Activated naive CD8-positive, alpha-beta T cell treated with anti-CD3 and anti-CD28 coated beads, Interleukin-2, amount 10 ng/mL, durations not matched to agents 7 days and 5 days (primary cell): Measurements from ENCODE around the gene TBK1. TPM values are rescaled to one million over a fixed set of nuclear protein-coding genes. Genes with fewer than 3 reads are reported as not detected.

Source experiments
- ATAC-seq: fragments of 150-1000 bp; cut with Tn5 transposase; one replicate; pipeline ENCODE4 v1.10.0; 2021; ENCODE audit warnings: low read depth, moderate library complexity
- POLR2A ChIA-PET: fragments of 350-600 bp; sonication (Branson Sonifier 250); formaldehyde crosslinking; loops from one replicate; lab custom pipeline; 2021; ENCODE audit warnings: antibody characterized with exemption; lab: Charles Lee
- DNase-seq: peaks from one replicate; pipeline ENCODE4 v3.0.0; 2021
- H3K27ac Mint-ChIP-seq: one replicate; pipeline ENCODE4 v1.8.0; 2022; ENCODE audit warnings: mild to moderate bottlenecking, mixed read lengths
- H3K27me3 Mint-ChIP-seq: one replicate; pipeline ENCODE4 v1.8.0; 2022; ENCODE audit warnings: mild to moderate bottlenecking, moderate library complexity, mixed read lengths
- H3K36me3 Mint-ChIP-seq: one replicate; pipeline ENCODE4 v1.8.0; 2021; ENCODE audit warnings: mild to moderate bottlenecking, mixed read lengths
- H3K4me1 Mint-ChIP-seq: one replicate; pipeline ENCODE4 v1.8.0; 2021; ENCODE audit warnings: mixed read lengths
- H3K4me3 Mint-ChIP-seq: one replicate; pipeline ENCODE4 v1.8.0; 2022; ENCODE audit warnings: mild to moderate bottlenecking, moderate library complexity, mixed read lengths
- H3K9me3 Mint-ChIP-seq: one replicate; pipeline ENCODE4 v1.8.0; 2021; ENCODE audit warnings: mixed read lengths
- total RNA-seq, 2 experiments: library from RNA; stranded (reverse); gene quantifications; one replicate each; pipeline ENCODE4 v1.2.3, GENCODE V29; 2021

The TBK1 gene
- total RNA-seq, 2 experiments from 2014 or later: 25.2 to 29.8 TPM

DNA sequence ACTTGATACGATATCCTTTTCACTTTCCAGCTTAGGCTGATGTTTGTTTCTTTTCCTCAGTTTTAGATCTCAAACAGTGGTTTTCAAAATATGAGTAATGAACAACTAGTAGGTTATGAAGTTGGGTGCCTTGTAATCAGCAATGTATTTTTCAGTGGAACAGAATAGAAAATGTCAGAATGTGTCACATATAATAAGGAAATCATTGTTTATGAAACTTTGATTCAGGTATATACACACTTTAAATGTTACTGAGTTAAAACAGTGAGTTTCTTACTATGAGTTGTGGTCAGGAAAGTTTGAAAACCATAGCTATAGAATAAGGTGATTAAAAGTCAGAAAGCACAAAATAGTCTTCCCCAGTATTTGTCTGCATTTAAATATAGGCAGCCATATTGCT is 39.8 kb downstream of the TBK1 start:
- peaks cover 38% of the 10 kb centered on the region for H3K36me3 Mint-ChIP-seq
- no peak for ATAC-seq
- POLR2A ChIA-PET: no interaction called here
- DNase-seq: no peak
- H3K27ac Mint-ChIP-seq: no peak overlapping the region
- no peaks in the 10 kb centered on the region for H3K27me3 Mint-ChIP-seq
- H3K4me1 Mint-ChIP-seq: peaks cover 12% of the 10 kb centered on the region
- no peak overlapping the region for H3K4me3 Mint-ChIP-seq
- H3K9me3 Mint-ChIP-seq: no peaks in the 10 kb centered on the region

DNA sequence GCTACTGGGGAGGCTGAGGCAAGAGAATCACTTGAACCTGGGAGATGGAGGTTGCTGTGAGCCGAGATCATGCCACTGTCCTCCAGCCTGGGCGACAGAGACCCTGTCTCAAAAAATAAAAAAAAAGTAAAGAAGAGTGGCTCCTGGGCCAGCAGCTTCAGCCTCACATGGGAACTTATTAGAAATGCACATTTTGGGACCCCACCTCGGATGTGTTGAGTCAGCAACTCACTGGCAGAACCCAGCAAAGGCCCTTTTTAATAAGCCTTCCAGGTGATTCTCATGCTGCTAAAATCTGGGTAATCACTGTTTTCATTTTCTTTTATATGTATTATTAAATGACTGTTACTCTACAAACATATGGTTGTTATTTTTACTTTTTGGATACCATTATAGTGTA is 41.6 kb downstream of the TBK1 start:
- POLR2A ChIA-PET: no interaction called here
- Mint-ChIP-seq H3K4me3 (no peak overlapping the region), H3K36me3 (peaks cover 42% of the 10 kb centered on the region), H3K9me3 (no peaks in the 10 kb centered on the region), H3K4me1 (peaks cover 12% of the 10 kb centered on the region), H3K27ac (no peak overlapping the region), H3K27me3 (no peaks in the 10 kb centered on the region)
- DNase-seq (no peak), ATAC-seq (no peak)

DNA sequence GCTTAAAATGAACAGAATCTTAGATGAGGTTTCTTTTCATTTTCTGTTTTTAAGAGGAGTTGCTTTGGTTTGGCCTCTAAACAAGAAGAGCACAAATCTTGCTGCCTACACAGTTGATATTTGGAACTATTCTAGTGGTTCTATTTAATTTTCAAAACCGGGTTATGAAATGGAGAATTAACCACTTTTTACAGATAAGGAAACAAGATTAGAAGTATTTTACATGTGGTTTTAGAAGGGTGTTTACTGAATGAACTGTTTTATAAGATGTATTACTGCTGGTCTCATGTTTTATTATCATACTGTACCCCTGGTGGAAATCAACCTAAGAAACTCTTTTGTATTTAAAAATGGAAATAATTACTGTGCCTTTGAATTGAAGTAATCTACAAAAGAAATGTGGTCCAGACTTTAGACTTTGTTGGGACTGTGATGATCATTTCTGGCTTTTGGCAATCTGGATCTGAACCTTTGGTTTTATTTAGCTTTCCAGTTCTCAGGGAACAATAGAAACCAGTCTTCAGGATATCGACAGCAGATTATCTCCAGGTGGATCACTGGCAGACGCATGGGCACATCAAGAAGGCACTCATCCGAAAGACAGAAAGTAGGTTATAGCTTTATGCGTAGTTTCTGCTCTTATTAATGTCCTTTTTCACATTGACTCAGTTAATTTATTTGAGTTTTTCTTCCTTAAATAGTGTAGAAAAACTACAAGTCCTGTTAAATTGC is 43.2 kb downstream of the TBK1 start:
- H3K27ac Mint-ChIP-seq: no peak overlapping the region
- H3K27me3 Mint-ChIP-seq: no peaks in the 10 kb centered on the region
- no peak overlapping the region for H3K4me3 Mint-ChIP-seq
- H3K9me3 Mint-ChIP-seq: no peaks in the 10 kb centered on the region
- H3K4me1 Mint-ChIP-seq: peaks cover 8% of the 10 kb centered on the region
- DNase-seq: no peak
- POLR2A ChIA-PET: no interaction called here
- no peak for ATAC-seq
- peaks cover 41% of the 10 kb centered on the region for H3K36me3 Mint-ChIP-seq

DNA sequence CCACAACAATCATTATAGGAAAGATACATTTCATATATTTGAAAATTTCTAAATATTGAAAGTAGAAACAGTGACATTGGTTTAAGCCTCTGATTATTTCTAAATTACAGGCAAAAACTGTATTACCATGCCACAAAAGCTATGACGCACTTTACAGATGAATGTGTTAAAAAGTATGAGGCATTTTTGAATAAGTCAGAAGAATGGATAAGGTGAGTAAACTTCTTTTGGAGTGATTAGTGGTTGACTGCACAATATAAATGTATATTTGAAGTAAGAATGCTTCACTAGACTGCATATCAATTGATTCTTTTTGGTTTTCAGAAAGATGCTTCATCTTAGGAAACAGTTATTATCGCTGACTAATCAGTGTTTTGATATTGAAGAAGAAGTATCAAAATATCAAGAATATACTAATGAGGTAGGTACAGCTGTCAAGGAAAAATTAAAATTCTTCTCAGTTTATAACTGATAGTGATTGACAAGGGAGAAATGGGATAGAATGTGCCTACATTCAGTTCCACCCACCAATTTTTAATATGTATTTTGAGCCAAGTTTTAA is 45.0 kb downstream of the TBK1 start:
- DNase-seq: no peak
- no peaks in the 10 kb centered on the region for H3K27me3 Mint-ChIP-seq
- peaks cover 6% of the 10 kb centered on the region for H3K4me1 Mint-ChIP-seq
- H3K4me3 Mint-ChIP-seq: no peak overlapping the region
- POLR2A ChIA-PET: no interaction called here
- no peaks in the 10 kb centered on the region for H3K9me3 Mint-ChIP-seq
- no peak overlapping the region for H3K27ac Mint-ChIP-seq
- peaks cover 40% of the 10 kb centered on the region for H3K36me3 Mint-ChIP-seq
- ATAC-seq: no peak

DNA sequence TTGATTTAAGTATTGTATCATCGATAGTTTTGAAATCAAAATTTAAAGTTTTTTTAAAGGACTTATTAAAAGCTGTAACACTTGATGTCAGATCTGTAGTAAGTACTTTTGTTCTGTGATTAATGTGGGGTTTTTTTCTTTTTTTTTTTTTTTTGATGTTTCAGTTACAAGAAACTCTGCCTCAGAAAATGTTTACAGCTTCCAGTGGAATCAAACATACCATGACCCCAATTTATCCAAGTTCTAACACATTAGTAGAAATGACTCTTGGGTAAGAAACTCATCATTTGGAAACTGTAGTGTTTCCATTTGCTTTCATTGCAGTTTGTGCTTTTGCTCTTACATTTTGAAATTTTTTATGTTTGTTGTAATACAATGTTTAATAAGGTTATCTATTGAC is 45.6 kb downstream of the TBK1 start:
- POLR2A ChIA-PET: interaction anchor here (0.6 kb wide), 1 partner anchor 198 kb away, joined by 3 read pairs; no protein-coding TSS in a partner anchor
- no peak for ATAC-seq
- DNase-seq: no peak
- Mint-ChIP-seq H3K27ac (no peak overlapping the region), H3K4me1 (peaks cover 6% of the 10 kb centered on the region), H3K36me3 (peaks cover 40% of the 10 kb centered on the region), H3K9me3 (no peaks in the 10 kb centered on the region), H3K4me3 (no peak overlapping the region), H3K27me3 (no peaks in the 10 kb centered on the region)

DNA sequence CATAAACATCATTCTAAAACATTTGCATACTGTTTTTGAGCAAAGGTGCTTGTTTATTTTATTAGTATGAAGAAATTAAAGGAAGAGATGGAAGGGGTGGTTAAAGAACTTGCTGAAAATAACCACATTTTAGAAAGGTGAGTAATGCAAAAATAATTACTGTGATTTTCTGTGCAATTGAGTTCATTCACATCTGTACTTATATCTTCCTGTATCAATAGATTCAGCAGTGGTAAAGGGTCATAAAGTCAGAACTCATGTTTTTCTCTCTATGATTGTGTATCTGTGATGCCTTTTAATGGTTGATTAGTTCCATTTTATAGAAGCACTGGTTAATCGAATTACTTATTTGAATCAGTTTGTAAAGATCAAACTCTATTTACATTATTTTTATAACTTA is 46.0 kb downstream of the TBK1 start:
- Mint-ChIP-seq H3K36me3 (peaks cover 43% of the 10 kb centered on the region), H3K4me3 (no peak overlapping the region), H3K27ac (no peak overlapping the region), H3K27me3 (no peaks in the 10 kb centered on the region), H3K4me1 (peaks cover 6% of the 10 kb centered on the region), H3K9me3 (no peaks in the 10 kb centered on the region)
- DNase-seq (no peak), ATAC-seq (no peak)
- POLR2A ChIA-PET: interaction anchor here (0.6 kb wide), 1 partner anchor 198 kb away, joined by 3 read pairs; no protein-coding TSS in a partner anchor

DNA sequence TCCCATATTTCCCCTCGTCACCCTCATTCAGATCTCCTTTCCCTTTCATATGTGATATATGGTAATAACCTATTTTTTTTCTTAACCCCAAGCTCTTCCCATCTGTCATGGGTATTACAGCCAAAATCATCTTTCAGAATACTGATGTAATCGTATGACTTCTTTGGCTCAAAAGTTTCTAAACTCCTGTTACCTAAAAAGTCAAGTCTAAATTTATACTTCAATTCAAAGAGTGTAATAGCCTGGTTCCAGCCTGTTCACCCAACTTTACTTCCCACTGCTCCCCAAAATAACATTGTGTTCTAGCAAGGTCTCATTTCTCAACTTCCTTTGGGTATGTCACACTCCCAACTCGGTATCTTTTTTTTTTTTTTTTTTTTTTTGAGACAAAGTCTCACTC is 48.5 kb downstream of the TBK1 start:
- peaks cover 36% of the 10 kb centered on the region for H3K36me3 Mint-ChIP-seq
- H3K4me1 Mint-ChIP-seq: no peaks in the 10 kb centered on the region
- DNase-seq (no peak), ATAC-seq (no peak)
- no peak overlapping the region for H3K27ac Mint-ChIP-seq
- POLR2A ChIA-PET: no interaction called here
- H3K27me3 Mint-ChIP-seq: no peaks in the 10 kb centered on the region
- H3K9me3 Mint-ChIP-seq: no peaks in the 10 kb centered on the region
- no peak overlapping the region for H3K4me3 Mint-ChIP-seq

DNA sequence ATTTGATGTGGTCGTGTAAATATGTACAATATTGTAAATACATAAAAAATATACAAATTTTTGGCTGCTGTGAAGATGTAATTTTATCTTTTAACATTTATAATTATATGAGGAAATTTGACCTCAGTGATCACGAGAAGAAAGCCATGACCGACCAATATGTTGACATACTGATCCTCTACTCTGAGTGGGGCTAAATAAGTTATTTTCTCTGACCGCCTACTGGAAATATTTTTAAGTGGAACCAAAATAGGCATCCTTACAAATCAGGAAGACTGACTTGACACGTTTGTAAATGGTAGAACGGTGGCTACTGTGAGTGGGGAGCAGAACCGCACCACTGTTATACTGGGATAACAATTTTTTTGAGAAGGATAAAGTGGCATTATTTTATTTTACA is 49.6 kb downstream of the TBK1 start:
- ATAC-seq: no peak
- no peaks in the 10 kb centered on the region for H3K27me3 Mint-ChIP-seq
- H3K27ac Mint-ChIP-seq: no peak overlapping the region
- no peaks in the 10 kb centered on the region for H3K4me1 Mint-ChIP-seq
- DNase-seq: no peak
- no peak overlapping the region for H3K4me3 Mint-ChIP-seq
- H3K36me3 Mint-ChIP-seq: peaks cover 35% of the 10 kb centered on the region
- POLR2A ChIA-PET: no interaction called here
- no peaks in the 10 kb centered on the region for H3K9me3 Mint-ChIP-seq

DNA sequence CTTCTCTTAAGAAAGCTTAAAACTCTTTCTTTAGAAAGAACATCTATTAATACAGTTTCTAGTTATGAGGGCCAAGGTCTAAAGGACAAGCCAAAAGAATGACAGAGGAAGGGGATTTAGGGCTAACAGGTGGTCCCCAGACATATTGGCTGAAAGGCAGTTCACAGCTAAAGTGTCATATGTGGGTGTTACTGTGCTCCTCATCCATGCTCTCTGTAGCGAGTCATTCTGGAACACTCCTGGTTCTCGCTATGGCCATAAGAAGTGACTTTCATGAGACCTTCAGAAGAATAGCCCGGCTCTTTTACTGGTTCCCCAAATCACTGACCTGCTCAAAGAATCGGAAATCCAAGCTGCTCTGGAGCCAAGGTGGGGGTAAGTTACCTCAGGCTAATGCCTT is 55.0 kb downstream of the TBK1 start:
- POLR2A ChIA-PET: no interaction called here
- Mint-ChIP-seq H3K4me1 (no peaks in the 10 kb centered on the region), H3K4me3 (no peak overlapping the region), H3K36me3 (peaks cover 6% of the 10 kb centered on the region), H3K27me3 (no peaks in the 10 kb centered on the region), H3K9me3 (no peaks in the 10 kb centered on the region), H3K27ac (no peak overlapping the region)
- no peak for DNase-seq
- no peak for ATAC-seq

DNA sequence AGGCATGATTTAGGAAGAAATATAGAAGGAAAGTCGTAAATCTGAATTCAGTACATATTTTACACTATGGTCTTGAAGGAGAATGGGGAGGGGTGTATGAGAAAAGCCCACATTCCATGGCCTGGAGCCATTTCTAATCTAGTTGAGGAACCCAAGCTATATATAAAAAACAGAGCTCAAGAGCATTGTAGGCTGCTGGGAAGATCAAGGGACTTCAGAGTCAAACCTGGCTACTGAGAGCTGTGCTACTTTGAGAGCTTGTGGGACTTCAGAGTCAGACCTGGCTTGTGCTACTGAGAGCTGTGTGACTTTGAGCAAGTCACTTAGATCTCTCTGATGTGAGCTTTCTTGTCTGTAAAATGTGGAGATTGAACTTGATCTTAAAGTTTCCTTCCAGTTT is 58.7 kb downstream of the TBK1 start:
- Mint-ChIP-seq H3K27ac (no peak overlapping the region), H3K4me1 (no peaks in the 10 kb centered on the region), H3K27me3 (peaks cover 8% of the 10 kb centered on the region), H3K36me3 (no peaks in the 10 kb centered on the region), H3K9me3 (no peaks in the 10 kb centered on the region), H3K4me3 (no peak overlapping the region)
- no peak for ATAC-seq
- POLR2A ChIA-PET: no interaction called here
- no peak for DNase-seq

DNA sequence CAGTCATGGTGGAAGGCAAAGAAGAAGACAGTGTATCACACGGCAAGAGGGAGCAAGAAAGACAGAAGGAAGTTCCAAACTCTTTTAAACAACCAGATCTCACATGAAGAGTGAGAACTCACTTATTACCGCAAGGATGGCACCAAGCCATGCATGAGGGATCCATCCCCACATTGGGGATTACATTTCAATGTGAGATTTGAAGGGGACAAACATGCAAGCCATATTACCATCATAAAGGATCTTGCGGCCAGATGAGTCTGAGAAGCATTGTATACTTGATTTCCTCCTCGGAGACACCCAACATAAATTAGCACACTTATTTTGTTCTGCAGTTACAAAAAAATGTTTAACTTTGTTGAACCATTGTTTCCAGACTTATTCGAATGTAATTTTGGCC is 66.5 kb downstream of the TBK1 start:
- H3K9me3 Mint-ChIP-seq: no peaks in the 10 kb centered on the region
- no peak overlapping the region for H3K4me3 Mint-ChIP-seq
- H3K27ac Mint-ChIP-seq: no peak overlapping the region

DNA sequence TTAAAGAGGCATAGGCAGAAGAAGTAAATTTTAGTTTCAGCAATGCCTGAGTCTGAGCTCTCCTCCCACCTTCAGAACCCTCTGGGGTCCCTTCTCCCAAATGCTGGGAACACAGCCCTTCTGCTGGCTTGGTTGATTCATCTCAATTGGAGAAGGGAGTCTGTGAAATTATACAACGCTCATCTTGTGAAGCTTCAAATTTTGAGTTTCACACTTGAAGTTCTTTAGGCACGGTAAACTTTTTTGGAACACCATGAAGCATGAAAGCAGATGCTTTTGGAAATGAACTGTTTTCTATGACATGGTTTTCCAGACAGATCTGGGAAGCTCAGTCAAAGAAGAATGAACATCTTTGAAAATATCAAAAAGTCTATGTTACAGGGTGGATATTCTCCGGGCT is 69.9 kb downstream of the TBK1 start:
- H3K36me3 Mint-ChIP-seq: no peaks in the 10 kb centered on the region
- ATAC-seq: no peak
- POLR2A ChIA-PET: no interaction called here
- H3K4me1 Mint-ChIP-seq: peaks cover 2% of the 10 kb centered on the region
- no peak for DNase-seq
- H3K9me3 Mint-ChIP-seq: no peaks in the 10 kb centered on the region
- no peak overlapping the region for H3K4me3 Mint-ChIP-seq
- H3K27ac Mint-ChIP-seq: no peak overlapping the region
- peaks cover 4% of the 10 kb centered on the region for H3K27me3 Mint-ChIP-seq

More for the DNA sequence above, 66.5 kb downstream of the TBK1 start:
- H3K36me3 Mint-ChIP-seq: no peaks in the 10 kb centered on the region
- DNase-seq (no peak), ATAC-seq (no peak)
- H3K4me1 Mint-ChIP-seq: peaks cover 2% of the 10 kb centered on the region
- H3K27me3 Mint-ChIP-seq: no peaks in the 10 kb centered on the region
- POLR2A ChIA-PET: no interaction called here

DNA sequence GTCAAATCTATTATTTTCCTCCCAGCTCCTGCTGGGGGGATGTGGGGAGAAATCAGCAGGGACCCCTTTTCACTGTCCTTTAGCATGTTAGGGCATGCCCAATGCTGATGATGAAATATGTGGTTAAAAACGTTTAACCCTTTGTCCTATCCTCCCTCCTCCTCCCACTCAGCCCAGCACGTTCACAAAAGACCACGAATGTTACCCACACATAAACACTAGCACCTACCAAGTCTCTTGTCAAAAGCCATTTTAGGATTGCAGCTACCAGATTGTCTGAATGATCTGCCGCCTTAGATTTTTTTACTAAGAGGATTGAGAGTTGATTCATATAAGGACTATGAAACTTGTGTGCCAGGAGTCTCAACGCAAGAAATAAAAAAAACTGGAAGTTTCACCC is 70.4 kb downstream of the TBK1 start:
- ATAC-seq (no peak), DNase-seq (no peak)
- Mint-ChIP-seq H3K27me3 (peaks cover 4% of the 10 kb centered on the region), H3K9me3 (no peaks in the 10 kb centered on the region), H3K27ac (no peak overlapping the region), H3K4me3 (no peak overlapping the region), H3K4me1 (peaks cover 2% of the 10 kb centered on the region), H3K36me3 (no peaks in the 10 kb centered on the region)
- POLR2A ChIA-PET: no interaction called here

DNA sequence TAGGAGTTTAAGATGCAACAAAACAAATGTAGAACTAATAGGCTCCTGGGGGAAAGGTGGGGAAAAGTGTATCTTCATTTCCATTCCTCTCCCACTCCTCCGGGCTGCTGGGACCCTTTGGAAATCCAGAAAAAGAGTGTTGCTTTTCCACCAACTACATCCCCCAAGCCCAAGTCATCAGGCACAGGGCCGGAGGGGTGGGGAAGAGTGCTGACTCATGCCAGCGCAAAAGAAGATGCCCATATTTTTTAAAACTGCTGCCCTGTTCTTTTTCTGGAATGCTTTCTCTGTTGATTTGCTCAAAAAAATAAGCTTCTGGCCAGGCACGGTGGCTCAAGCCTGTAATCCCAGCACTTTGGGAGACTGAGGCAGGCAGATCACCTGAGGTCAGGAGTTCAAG is 70.9 kb downstream of the TBK1 start:
- H3K27me3 Mint-ChIP-seq: peaks cover 4% of the 10 kb centered on the region
- DNase-seq: no peak
- no peak overlapping the region for H3K4me3 Mint-ChIP-seq
- H3K27ac Mint-ChIP-seq: no peak overlapping the region
- ATAC-seq: no peak
- H3K36me3 Mint-ChIP-seq: no peaks in the 10 kb centered on the region
- POLR2A ChIA-PET: interaction anchor here (0.8 kb wide), 1 partner anchor 225 kb away, joined by 3 read pairs; no protein-coding TSS in a partner anchor
- H3K4me1 Mint-ChIP-seq: peaks cover 2% of the 10 kb centered on the region
- no peaks in the 10 kb centered on the region for H3K9me3 Mint-ChIP-seq
